B cell (primary cell): ENCODE results near the gene LRCH1. TPM values are rescaled to one million over a fixed set of nuclear protein-coding genes. Genes with fewer than 3 reads are reported as not detected.

Experiments
- ATAC-seq: fragments of 200-7000 bp; cut with Tn5 transposase; one replicate; pipeline ENCODE4 v1.10.0; 2021; ENCODE audit warnings: low read depth, mild to moderate bottlenecking, moderate number of reproducible peaks, moderate library complexity
- CTCF ChIA-PET: fragments of 350-600 bp; sonication (Branson Sonifier 250); formaldehyde crosslinking; loops from one replicate; lab custom pipeline; 2021; ENCODE audit warnings: antibody characterized with exemption, inconsistent platforms; lab: Charles Lee
- POLR2A ChIA-PET: fragments of 350-600 bp; sonication (Branson Sonifier 250); formaldehyde crosslinking; loops from one replicate; lab custom pipeline; 2021; ENCODE audit warnings: antibody characterized with exemption; lab: Charles Lee
- DNase-seq: peaks from one replicate; pipeline ENCODE4 v3.0.0; 2013
- H2AFZ ChIP-seq: 2 replicates; pipeline ENCODE4 v1.6.1; 2012; ENCODE audit warnings: mild to moderate bottlenecking, low read depth, low read length; ENCODE audit not compliant: insufficient read depth, poor library complexity, severe bottlenecking
- H3K27ac ChIP-seq, 2 donors: 1 replicate in 1 of 2; 2 replicates in 1 of 2; pipeline ENCODE4 v1.5.1; 2012 to 2013; ENCODE audit warnings: low read length in 2 of 2, mild to moderate bottlenecking in 2 of 2, moderate library complexity in 1 of 2
- H3K27me3 ChIP-seq, 4 experiments: fragments of 200-600 bp in 1 of 4; sonication (generic) in 1 of 4; replicated peaks in 1 of 4; 1 replicate in 2 of 4; 2 replicates in 2 of 4; pipeline versions ENCODE4 v1.6.1 to v1.7.0; 2013 to 2016; ENCODE audit warnings: low read length in 3 of 4, mild to moderate bottlenecking in 2 of 4, mixed read lengths in 1 of 4, moderate library complexity in 1 of 4; ENCODE audit not compliant: insufficient read depth in 4 of 4, control insufficient read depth in 3 of 4; ENCODE audit errors: control extremely low read depth in 1 of 4
- H3K36me3 ChIP-seq, 2 experiments: replicated peaks in 1 of 2; 1 replicate in 1 of 2; 2 replicates in 1 of 2; pipeline versions ENCODE4 v1.6.1 to v1.7.1; 2013; ENCODE audit warnings: low read length in 1 of 2; ENCODE audit not compliant: insufficient read depth in 2 of 2, control insufficient read depth in 1 of 2; ENCODE audit errors: control extremely low read depth in 1 of 2, extremely low read depth in 1 of 2
- H3K4me1 ChIP-seq, 2 donors: fragments of 200-600 bp in 1 of 2; sonication (generic) in 1 of 2; 1 replicate in 1 of 2; 2 replicates in 1 of 2; pipeline versions ENCODE4 v1.5.1 to v1.6.1; 2013 to 2017; ENCODE audit warnings: low read length in 2 of 2; ENCODE audit not compliant: control insufficient read depth in 2 of 2, insufficient read depth in 2 of 2
- H3K4me2 ChIP-seq: replicated peaks from 2 replicates; pipeline ENCODE3; 2012; ENCODE audit warnings: mild to moderate bottlenecking, low read depth, low read length; ENCODE audit not compliant: poor library complexity, severe bottlenecking
- H3K4me3 ChIP-seq, 5 experiments: fragments of 200-600 bp in 1 of 5; sonication (generic) in 1 of 5; 1 replicate in 3 of 5; 2 replicates in 2 of 5; pipeline versions ENCODE4 v1.5.1 to v1.7.0; 2011 to 2016; ENCODE audit warnings: low read length in 4 of 5, mild to moderate bottlenecking in 4 of 5, low read depth in 2 of 5, control low read depth in 1 of 5, moderate library complexity in 1 of 5; ENCODE audit not compliant: insufficient read depth in 1 of 5; ENCODE audit errors: control extremely low read depth in 1 of 5, extremely low read depth in 1 of 5
- H3K79me2 ChIP-seq: fragments of 200-600 bp; sonication (generic); one replicate; pipeline ENCODE4 v1.6.0; 2016; ENCODE audit warnings: low read length; ENCODE audit not compliant: control insufficient read depth, insufficient read depth
- H3K9ac ChIP-seq: fragments of 200-600 bp; sonication (generic); 2 replicates; pipeline ENCODE4 v1.6.1; 2017; ENCODE audit warnings: mild to moderate bottlenecking, low read length, moderate library complexity
- H3K9me3 ChIP-seq, 3 donors: one replicate each; pipeline versions ENCODE4 v1.6.1 to v1.7.1; 2013; ENCODE audit warnings: low read length in 2 of 3; ENCODE audit not compliant: control insufficient read depth in 2 of 3, insufficient read depth in 1 of 3; ENCODE audit errors: control extremely low read depth in 1 of 3
- H4K20me1 ChIP-seq: 2 replicates; pipeline ENCODE4 v1.6.0; 2012; ENCODE audit warnings: mild to moderate bottlenecking, low read length; ENCODE audit not compliant: insufficient read depth, control insufficient read depth, poor library complexity, severe bottlenecking
- H3K27ac Mint-ChIP-seq: one replicate; pipeline ENCODE4 v1.8.0; 2021; ENCODE audit warnings: mixed read lengths
- H3K27me3 Mint-ChIP-seq: one replicate; pipeline ENCODE4 v1.8.0; 2021; ENCODE audit warnings: mixed read lengths
- H3K4me1 Mint-ChIP-seq: one replicate; pipeline ENCODE4 v1.8.0; 2021; ENCODE audit warnings: mixed read lengths
- H3K4me3 Mint-ChIP-seq: one replicate; pipeline ENCODE4 v1.8.0; 2021; ENCODE audit warnings: mixed read lengths
- H3K9me3 Mint-ChIP-seq: one replicate; pipeline ENCODE4 v1.8.0; 2022; ENCODE audit warnings: mixed read lengths; ENCODE audit not compliant: insufficient read depth
- EZH2 ChIP-seq: IDR thresholded peaks from 2 replicates; pipeline ENCODE4 v1.6.1; 2012; ENCODE audit warnings: borderline replicate concordance, low read depth, mild to moderate bottlenecking, moderate library complexity, low read length; ENCODE audit not compliant: insufficient read depth, poor library complexity, severe bottlenecking
- WGBS: methylation state at CpG from one replicate; pipeline ENCODE4 v1.1.5; 2013; ENCODE audit warnings: missing lambda C conversion rate; ENCODE audit not compliant: insufficient coverage; 5-methylcytosine and 5-hydroxymethylcytosine counted together
- intact Hi-C: fragments of 100-400 bp; cut with micrococcal nuclease; formaldehyde crosslinking; loops from one replicate; pipeline ENCODE4 v1.10.0; 2022
- polyA plus RNA-seq: library from polyadenylated mRNA; depleted of rRNA; stranded (reverse); fragments of >200 nt; gene quantifications from 2 replicates; pipeline ENCODE4 v1.2.3, GENCODE V29; 2012
- total RNA-seq, 2 donors: library from RNA; stranded (reverse); fragments of 120-200 nt in 1 of 2; gene quantifications; 1 replicate in 1 of 2; 2 replicates in 1 of 2; pipeline versions ENCODE4 v1.2.3 to v1.2.4, GENCODE V29; 2013 to 2022
- TF ChIP-seq, protein P1 (sequence below): fragments of 200-600 bp; IDR thresholded peaks from one replicate; pipeline ENCODE4 v1.8.0; 2022; ENCODE audit warnings: antibody characterized with exemption, mild to moderate bottlenecking

The LRCH1 gene
- total and polyA plus RNA-seq, 2 donors (not counting 1 experiment from before 2014, with no cell fraction given): 13.0 to 50.3 TPM

DNA sequence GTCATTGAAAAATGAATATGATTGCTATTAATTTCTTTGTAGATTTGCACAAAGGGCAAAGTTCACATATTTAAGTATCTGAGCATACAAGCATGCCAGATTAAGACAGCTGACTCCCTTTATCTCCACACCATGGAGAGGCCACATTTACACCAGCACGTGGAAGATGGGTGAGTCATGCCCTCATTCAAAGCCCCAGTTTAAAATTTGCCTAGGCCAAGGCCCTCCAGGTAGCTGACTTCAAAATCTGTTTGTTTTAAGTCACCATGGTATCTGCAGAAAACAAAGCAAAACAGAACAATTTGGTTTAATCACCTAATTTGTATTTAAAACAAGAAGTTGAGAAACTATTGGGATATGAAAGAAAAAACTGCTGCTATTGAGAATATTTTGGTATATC, 134.8 kb downstream of the LRCH1 start:
- no peak overlapping the region for H3K27ac ChIP-seq
- no peaks in the 10 kb centered on the region for H4K20me1 ChIP-seq
- no peaks in the 10 kb centered on the region for H3K9me3 Mint-ChIP-seq
- intact Hi-C loops: no loop called here
- peaks cover 0 to 2% of the 10 kb centered on the region in 2 donors for H3K4me1 ChIP-seq
- peaks cover 18% of the 10 kb centered on the region for H3K79me2 ChIP-seq
- H3K27me3 ChIP-seq: no peaks in the 10 kb centered on the region
- no peaks in the 10 kb centered on the region for H3K27me3 Mint-ChIP-seq
- no peak overlapping the region for H3K27ac Mint-ChIP-seq
- no peak overlapping the region for H3K4me2 ChIP-seq
- peaks cover under 1 to 17% of the 10 kb centered on the region in 2 experiments for H3K36me3 ChIP-seq
- peak; percentile 35 for DNase-seq
- ChIA-PET POLR2A (no interaction called here), CTCF (interaction anchor here (1.2 to 3.8 kb wide), 2 partner anchors 30 to 136 kb away, joined by 4 to 28 read pairs; partner anchors contain the start of gene LRCH1)
- TF ChIP-seq EZH2: no peak
- TF ChIP-seq, protein P1, sequence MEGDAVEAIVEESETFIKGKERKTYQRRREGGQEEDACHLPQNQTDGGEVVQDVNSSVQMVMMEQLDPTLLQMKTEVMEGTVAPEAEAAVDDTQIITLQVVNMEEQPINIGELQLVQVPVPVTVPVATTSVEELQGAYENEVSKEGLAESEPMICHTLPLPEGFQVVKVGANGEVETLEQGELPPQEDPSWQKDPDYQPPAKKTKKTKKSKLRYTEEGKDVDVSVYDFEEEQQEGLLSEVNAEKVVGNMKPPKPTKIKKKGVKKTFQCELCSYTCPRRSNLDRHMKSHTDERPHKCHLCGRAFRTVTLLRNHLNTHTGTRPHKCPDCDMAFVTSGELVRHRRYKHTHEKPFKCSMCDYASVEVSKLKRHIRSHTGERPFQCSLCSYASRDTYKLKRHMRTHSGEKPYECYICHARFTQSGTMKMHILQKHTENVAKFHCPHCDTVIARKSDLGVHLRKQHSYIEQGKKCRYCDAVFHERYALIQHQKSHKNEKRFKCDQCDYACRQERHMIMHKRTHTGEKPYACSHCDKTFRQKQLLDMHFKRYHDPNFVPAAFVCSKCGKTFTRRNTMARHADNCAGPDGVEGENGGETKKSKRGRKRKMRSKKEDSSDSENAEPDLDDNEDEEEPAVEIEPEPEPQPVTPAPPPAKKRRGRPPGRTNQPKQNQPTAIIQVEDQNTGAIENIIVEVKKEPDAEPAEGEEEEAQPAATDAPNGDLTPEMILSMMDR: no peak
- H3K4me3 ChIP-seq: no peak overlapping the region
- peak; percentile 49 for ATAC-seq
- H2AFZ ChIP-seq: no peak overlapping the region
- H3K9me3 ChIP-seq: no peaks in the 10 kb centered on the region
- H3K4me1 Mint-ChIP-seq: peaks cover 21% of the 10 kb centered on the region
- no peak overlapping the region for H3K4me3 Mint-ChIP-seq
- WGBS: 20% methylated on average over 1 of the region's 1 CpG
- H3K9ac ChIP-seq: no peak overlapping the region

DNA sequence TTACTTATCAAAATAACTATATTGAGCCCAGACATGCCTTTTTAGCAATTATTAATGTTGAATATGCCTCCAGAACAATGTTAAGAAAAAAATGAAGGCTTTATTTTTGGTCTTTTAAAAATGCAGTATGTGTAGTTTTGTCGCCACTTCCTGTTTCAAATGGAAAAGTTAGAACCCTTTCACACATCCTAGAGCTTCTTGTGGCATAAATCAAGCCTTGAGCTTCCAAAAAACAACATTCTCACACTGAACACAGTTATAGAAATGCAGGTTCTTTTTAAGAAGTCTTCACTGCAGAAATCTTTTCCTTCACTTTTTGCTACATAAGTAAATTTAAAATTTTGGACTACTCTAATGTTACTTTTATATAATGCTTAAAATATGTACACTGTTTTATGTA, 135.3 kb downstream of the LRCH1 start:
- H3K27me3 ChIP-seq: no peaks in the 10 kb centered on the region
- H3K9ac ChIP-seq: no peak overlapping the region
- intact Hi-C loops: no loop called here
- peaks cover 14% of the 10 kb centered on the region for H3K79me2 ChIP-seq
- H3K4me1 ChIP-seq: peaks cover 0 to 2% of the 10 kb centered on the region in 2 donors
- no peak overlapping the region for H3K4me2 ChIP-seq
- H3K27ac Mint-ChIP-seq: no peak overlapping the region
- ChIA-PET CTCF (interaction anchor here (1.2 to 3.8 kb wide), 2 partner anchors 31 to 137 kb away, joined by 4 to 28 read pairs; partner anchors contain the start of gene LRCH1), POLR2A (no interaction called here)
- H3K4me3 Mint-ChIP-seq: no peak overlapping the region
- no CpG with 5 or more reads among the region's 1 CpG for WGBS
- DNase-seq (no peak), ATAC-seq (no peak)
- peaks cover 1 to 17% of the 10 kb centered on the region in 2 experiments for H3K36me3 ChIP-seq
- no peak overlapping the region for H3K27ac ChIP-seq
- no peak overlapping the region for H2AFZ ChIP-seq
- H3K9me3 Mint-ChIP-seq: no peaks in the 10 kb centered on the region
- TF ChIP-seq, protein P1: no peak
- TF ChIP-seq EZH2: no peak
- peaks cover 21% of the 10 kb centered on the region for H3K4me1 Mint-ChIP-seq
- H3K27me3 Mint-ChIP-seq: no peaks in the 10 kb centered on the region
- no peaks in the 10 kb centered on the region for H4K20me1 ChIP-seq
- no peaks in the 10 kb centered on the region for H3K9me3 ChIP-seq
- no peak overlapping the region for H3K4me3 ChIP-seq
